GM13976 (cell line): ENCODE results near the gene ZBTB18.
"Not testable (repeated sequence)": the region's sequence is repeated elsewhere in the genome, so short reads cannot be mapped to it uniquely, and the experiment has no call there.

Experiments used
- DNase-seq: peaks from one replicate; pipeline ENCODE4 v3.0.0; 2012; ENCODE audit warnings: low spot score
- CTCF ChIP-seq: IDR thresholded peaks from 2 replicates; pipeline ENCODE4 v1.5.1; 2012; ENCODE audit warnings: borderline replicate concordance, mild to moderate bottlenecking; ENCODE audit not compliant: insufficient read depth; ENCODE audit errors: extremely low read depth, missing control alignments, control extremely low read depth
- in situ Hi-C: fragments of 300-500 bp; cut with MboI; formaldehyde crosslinking; loops from one replicate; pipeline ENCODE4 v1.12.0; 2022; ENCODE audit warnings: low sequenced_read_pairs, mixed read lengths, inconsistent platforms; ENCODE audit not compliant: unreplicated experiment

Gene ZBTB18

DNA sequence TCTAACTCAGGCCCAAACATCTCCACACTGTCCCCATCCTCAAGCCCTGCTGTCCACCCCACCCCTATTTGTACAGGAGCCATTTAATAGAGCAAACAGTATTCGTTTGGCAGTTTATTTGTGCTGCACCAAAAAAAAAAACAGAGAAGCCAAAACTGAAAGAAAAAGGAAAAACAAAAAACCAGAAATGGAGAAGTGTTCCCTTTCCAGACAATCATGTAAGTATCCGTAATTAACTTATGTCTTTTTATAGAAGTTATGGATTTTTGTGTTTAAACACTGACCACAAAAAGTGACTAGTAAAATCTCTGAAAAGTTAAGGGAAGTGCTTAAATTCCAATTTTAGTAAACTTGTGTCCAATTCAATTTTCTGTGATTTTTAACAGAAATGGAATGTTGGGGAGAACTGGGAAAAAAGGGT lies 40.4 kb upstream of the ZBTB18 start:
- in situ Hi-C loops: no loop called here
- DNase-seq: no peak
- TF ChIP-seq CTCF: no peak

DNA sequence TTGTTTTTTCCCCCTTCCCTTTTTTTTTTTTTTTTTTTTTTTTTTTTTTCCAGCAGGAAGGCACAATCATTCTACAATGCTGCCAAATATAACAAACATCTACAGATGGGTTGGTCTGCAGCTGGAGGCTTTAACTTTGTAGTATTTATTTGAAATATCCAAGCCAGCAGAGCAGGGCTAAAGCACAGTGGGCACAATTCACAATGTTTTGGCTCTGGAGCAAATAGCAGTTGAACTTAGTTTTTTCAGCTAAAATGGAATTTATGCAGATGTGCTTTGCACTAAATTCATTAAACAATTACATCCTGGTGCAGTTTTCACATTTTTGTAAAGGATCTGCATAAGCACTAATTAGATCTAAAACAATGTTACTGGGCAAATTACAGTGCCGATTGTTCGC lies 39.8 kb upstream of the ZBTB18 start:
- in situ Hi-C loops: no loop called here
- DNase-seq: no peak
- no peak for TF ChIP-seq CTCF

GRCh38 chr1:244011786-244012185 lies 39.3 kb upstream of the ZBTB18 start:
- in situ Hi-C loops: no loop called here
- no peak for DNase-seq
- TF ChIP-seq CTCF: no peak

- in situ Hi-C loops: no loop called here
- no peak for TF ChIP-seq CTCF
- DNase-seq: no peak
These were observed 38.9 kb upstream of the ZBTB18 start for GRCh38 chr1:244012202-244012601.

GRCh38 chr1:244013100-244013499 lies 38.0 kb upstream of the ZBTB18 start:
- TF ChIP-seq CTCF: no peak
- in situ Hi-C loops: no loop called here
- no peak for DNase-seq

DNA sequence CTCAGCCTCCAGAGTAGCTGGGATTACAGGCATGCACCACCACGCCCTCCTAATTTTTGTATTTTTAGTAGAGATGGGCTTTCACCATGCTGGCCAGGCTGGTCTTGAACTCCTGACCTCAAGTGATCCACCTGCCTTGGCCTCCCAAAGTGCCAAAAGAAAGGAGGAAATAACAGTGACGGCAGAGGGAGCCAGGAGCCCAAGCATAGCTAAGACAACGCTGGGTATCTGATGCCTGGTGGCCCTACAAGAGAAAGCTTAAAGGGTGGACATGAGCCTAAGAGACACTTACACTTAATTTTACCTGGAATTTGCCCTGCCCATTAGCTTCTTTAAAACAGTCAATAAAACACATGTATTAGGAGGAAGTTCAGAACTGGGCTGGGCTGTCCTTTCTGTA lies 36.2 kb upstream of the ZBTB18 start:
- in situ Hi-C loops, DNase-seq: not testable (repeated sequence)

- DNase-seq: no peak
- in situ Hi-C loops: no loop called here
These were observed 31.0 kb upstream of the ZBTB18 start for GRCh38 chr1:244019982-244020485.

More at GRCh38 chr1:244019982-244020485, 31.0 kb upstream of the ZBTB18 start:
- no peak for TF ChIP-seq CTCF
